Neural cell (in vitro differentiated cells): ENCODE measurements around the gene CDH4. TPM values are rescaled to one million over a fixed set of nuclear protein-coding genes. Genes with fewer than 3 reads are reported as not detected.

Experiments used
- H2AFZ ChIP-seq: fragments of 200-600, 300-800 bp; sonication (generic), shearing (Covaris generic); 2 replicates; pipeline ENCODE4 v1.6.0; 2014; ENCODE audit warnings: low read depth, mild to moderate bottlenecking, antibody characterized with exemption, low read length, moderate library complexity
- H3F3A ChIP-seq: fragments of 200-600 bp; shearing (Covaris generic); 2 replicates; pipeline ENCODE4 v1.6.1; 2016; ENCODE audit warnings: mild to moderate bottlenecking, moderate library complexity, mixed read lengths, antibody characterized with exemption, low read length; ENCODE audit not compliant: insufficient read depth, poor library complexity, severe bottlenecking
- H3K27ac ChIP-seq: fragments of 200-600, 300-800 bp; sonication (generic), shearing (Covaris generic); 2 replicates; pipeline ENCODE4 v1.5.1; 2014; ENCODE audit warnings: mild to moderate bottlenecking, low read length, moderate library complexity
- H3K27me3 ChIP-seq: fragments of 300-800, 200-600 bp; sonication (generic), shearing (Covaris generic); 2 replicates; pipeline ENCODE4 v1.6.0; 2014; ENCODE audit warnings: mild to moderate bottlenecking, low read depth, low read length, moderate library complexity; ENCODE audit not compliant: insufficient read depth
- H3K36me3 ChIP-seq: fragments of 300-800, 200-600 bp; sonication (generic), shearing (Covaris generic); 2 replicates; pipeline ENCODE4 v1.5.1; 2014; ENCODE audit warnings: mild to moderate bottlenecking, antibody characterized with exemption, low read length, moderate library complexity; ENCODE audit not compliant: insufficient read depth
- H3K4me2 ChIP-seq: fragments of 300-800, 200-600 bp; sonication (generic), shearing (Covaris generic); 2 replicates; pipeline ENCODE4 v1.6.0; 2014; ENCODE audit warnings: mild to moderate bottlenecking, low read length
- H3K4me3 ChIP-seq: fragments of 300-800, 200-600 bp; sonication (generic), shearing (Covaris generic); 2 replicates; pipeline ENCODE4 v1.5.1; 2014; ENCODE audit warnings: mild to moderate bottlenecking, low read length, moderate library complexity
- H3K79me2 ChIP-seq: fragments of 200-600 bp; shearing (Covaris generic); replicated peaks from 2 replicates; pipeline ENCODE4 v1.6.0; 2014; ENCODE audit warnings: mild to moderate bottlenecking, low read length, moderate library complexity; ENCODE audit not compliant: insufficient read depth
- H3K9ac ChIP-seq: fragments of 300-800, 200-600 bp; sonication (generic), shearing (Covaris generic); 2 replicates; pipeline ENCODE4 v1.6.1; 2016; ENCODE audit warnings: mild to moderate bottlenecking, low read length, mixed read lengths
- H3K9me2 ChIP-seq: fragments of 200-600 bp; shearing (Covaris generic); 2 replicates; pipeline ENCODE4 v1.6.1; 2016; ENCODE audit warnings: mild to moderate bottlenecking, low read length, mixed read lengths; ENCODE audit not compliant: insufficient read depth
- H3K9me3 ChIP-seq: fragments of 200-600, 300-800 bp; sonication (generic), shearing (Covaris generic); 2 replicates; pipeline ENCODE4 v1.6.1; 2016; ENCODE audit warnings: mild to moderate bottlenecking, mixed run types, low read length, moderate library complexity, mixed read lengths
- H4K20me1 ChIP-seq: fragments of 200-600 bp; shearing (Covaris generic); 2 replicates; pipeline ENCODE4 v1.6.1; 2016; ENCODE audit warnings: mild to moderate bottlenecking, mixed run types; ENCODE audit not compliant: insufficient read depth
- EP300 ChIP-seq: fragments of 450-650 bp; conservative IDR thresholded peaks from 2 replicates; pipeline ENCODE4 v1.6.1; 2014; ENCODE audit warnings: antibody characterized with exemption, mild to moderate bottlenecking, moderate library complexity; ENCODE audit not compliant: poor library complexity, severe bottlenecking
- EZH2 ChIP-seq: fragments of 200-600, 300-800 bp; shearing (Covaris generic), sonication (generic); IDR thresholded peaks from 2 replicates; pipeline ENCODE4 v1.6.1; 2014; ENCODE audit warnings: antibody characterized with exemption, low read length, borderline replicate concordance, mild to moderate bottlenecking; ENCODE audit not compliant: insufficient read depth, poor library complexity, severe bottlenecking
- MXI1 ChIP-seq: fragments of 450-650 bp; conservative IDR thresholded peaks from 2 replicates; pipeline ENCODE4 v1.6.1; 2014; ENCODE audit warnings: antibody characterized with exemption, mild to moderate bottlenecking; ENCODE audit not compliant: poor library complexity, severe bottlenecking
- POLR2AphosphoS5 ChIP-seq: IDR thresholded peaks from 2 replicates; pipeline ENCODE4 v1.6.1; 2012
- RAD21 ChIP-seq: fragments of 450-650 bp; conservative IDR thresholded peaks from 2 replicates; pipeline ENCODE4 v1.6.1; 2014; ENCODE audit warnings: antibody characterized with exemption, mild to moderate bottlenecking, moderate library complexity
- SMC3 ChIP-seq: fragments of 450-650 bp; conservative IDR thresholded peaks from 2 replicates; pipeline ENCODE4 v1.6.1; 2014; ENCODE audit warnings: antibody characterized with exemption, mild to moderate bottlenecking, moderate library complexity; ENCODE audit not compliant: poor library complexity
- TAF1 ChIP-seq: IDR thresholded peaks from 2 replicates; pipeline ENCODE4 v1.6.1; 2012; ENCODE audit warnings: low read depth
- polyA plus RNA-seq: library from polyadenylated mRNA; depleted of rRNA; stranded (reverse); fragments of >200 nt; gene quantifications from 2 replicates; pipeline ENCODE4 v1.2.3, GENCODE V29; 2014
- TF ChIP-seq, protein P1 (sequence below): IDR thresholded peaks from 2 replicates; pipeline ENCODE4 v1.6.1; 2012; ENCODE audit warnings: borderline replicate concordance
- TF ChIP-seq, protein P2 (sequence below): fragments of 450-650 bp; IDR thresholded peaks from 2 replicates; pipeline ENCODE4 v1.5.1; 2014; ENCODE audit warnings: antibody characterized with exemption, mild to moderate bottlenecking, moderate library complexity; ENCODE audit not compliant: poor library complexity, severe bottlenecking

Gene CDH4
- polyA plus RNA-seq, 1 donor from 2014 or later: 24.6 TPM

DNA sequence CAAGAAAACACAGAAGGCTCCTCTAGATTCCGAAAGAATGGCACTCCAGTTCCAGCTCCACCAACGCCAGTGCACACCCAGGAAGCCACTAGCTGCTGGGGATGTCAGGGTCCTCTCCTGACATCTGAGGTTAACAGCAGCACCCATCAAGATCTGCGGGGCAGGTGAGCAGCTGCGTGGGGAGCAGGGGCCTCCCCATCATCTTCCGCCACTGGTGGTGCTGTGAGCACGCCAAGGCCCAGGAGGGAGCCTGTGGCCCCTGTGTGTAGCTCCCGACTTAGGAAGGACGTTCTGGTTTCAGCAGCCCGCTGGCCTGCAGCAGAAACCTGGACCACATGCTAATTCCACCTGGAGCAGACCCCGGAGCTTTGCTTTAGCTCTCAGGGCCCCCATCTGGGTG, 427.4 kb downstream of the CDH4 start:
- TF ChIP-seq SMC3: no peak
- TF ChIP-seq, protein P1, sequence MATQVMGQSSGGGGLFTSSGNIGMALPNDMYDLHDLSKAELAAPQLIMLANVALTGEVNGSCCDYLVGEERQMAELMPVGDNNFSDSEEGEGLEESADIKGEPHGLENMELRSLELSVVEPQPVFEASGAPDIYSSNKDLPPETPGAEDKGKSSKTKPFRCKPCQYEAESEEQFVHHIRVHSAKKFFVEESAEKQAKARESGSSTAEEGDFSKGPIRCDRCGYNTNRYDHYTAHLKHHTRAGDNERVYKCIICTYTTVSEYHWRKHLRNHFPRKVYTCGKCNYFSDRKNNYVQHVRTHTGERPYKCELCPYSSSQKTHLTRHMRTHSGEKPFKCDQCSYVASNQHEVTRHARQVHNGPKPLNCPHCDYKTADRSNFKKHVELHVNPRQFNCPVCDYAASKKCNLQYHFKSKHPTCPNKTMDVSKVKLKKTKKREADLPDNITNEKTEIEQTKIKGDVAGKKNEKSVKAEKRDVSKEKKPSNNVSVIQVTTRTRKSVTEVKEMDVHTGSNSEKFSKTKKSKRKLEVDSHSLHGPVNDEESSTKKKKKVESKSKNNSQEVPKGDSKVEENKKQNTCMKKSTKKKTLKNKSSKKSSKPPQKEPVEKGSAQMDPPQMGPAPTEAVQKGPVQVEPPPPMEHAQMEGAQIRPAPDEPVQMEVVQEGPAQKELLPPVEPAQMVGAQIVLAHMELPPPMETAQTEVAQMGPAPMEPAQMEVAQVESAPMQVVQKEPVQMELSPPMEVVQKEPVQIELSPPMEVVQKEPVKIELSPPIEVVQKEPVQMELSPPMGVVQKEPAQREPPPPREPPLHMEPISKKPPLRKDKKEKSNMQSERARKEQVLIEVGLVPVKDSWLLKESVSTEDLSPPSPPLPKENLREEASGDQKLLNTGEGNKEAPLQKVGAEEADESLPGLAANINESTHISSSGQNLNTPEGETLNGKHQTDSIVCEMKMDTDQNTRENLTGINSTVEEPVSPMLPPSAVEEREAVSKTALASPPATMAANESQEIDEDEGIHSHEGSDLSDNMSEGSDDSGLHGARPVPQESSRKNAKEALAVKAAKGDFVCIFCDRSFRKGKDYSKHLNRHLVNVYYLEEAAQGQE: no peak
- TF ChIP-seq, protein P2, sequence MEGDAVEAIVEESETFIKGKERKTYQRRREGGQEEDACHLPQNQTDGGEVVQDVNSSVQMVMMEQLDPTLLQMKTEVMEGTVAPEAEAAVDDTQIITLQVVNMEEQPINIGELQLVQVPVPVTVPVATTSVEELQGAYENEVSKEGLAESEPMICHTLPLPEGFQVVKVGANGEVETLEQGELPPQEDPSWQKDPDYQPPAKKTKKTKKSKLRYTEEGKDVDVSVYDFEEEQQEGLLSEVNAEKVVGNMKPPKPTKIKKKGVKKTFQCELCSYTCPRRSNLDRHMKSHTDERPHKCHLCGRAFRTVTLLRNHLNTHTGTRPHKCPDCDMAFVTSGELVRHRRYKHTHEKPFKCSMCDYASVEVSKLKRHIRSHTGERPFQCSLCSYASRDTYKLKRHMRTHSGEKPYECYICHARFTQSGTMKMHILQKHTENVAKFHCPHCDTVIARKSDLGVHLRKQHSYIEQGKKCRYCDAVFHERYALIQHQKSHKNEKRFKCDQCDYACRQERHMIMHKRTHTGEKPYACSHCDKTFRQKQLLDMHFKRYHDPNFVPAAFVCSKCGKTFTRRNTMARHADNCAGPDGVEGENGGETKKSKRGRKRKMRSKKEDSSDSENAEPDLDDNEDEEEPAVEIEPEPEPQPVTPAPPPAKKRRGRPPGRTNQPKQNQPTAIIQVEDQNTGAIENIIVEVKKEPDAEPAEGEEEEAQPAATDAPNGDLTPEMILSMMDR: no peak
- no peak for TF ChIP-seq MXI1
- Histone ChIP-seq H2AFZ (no peak overlapping the region), H3K9me3 (no peaks in the 10 kb centered on the region)

DNA sequence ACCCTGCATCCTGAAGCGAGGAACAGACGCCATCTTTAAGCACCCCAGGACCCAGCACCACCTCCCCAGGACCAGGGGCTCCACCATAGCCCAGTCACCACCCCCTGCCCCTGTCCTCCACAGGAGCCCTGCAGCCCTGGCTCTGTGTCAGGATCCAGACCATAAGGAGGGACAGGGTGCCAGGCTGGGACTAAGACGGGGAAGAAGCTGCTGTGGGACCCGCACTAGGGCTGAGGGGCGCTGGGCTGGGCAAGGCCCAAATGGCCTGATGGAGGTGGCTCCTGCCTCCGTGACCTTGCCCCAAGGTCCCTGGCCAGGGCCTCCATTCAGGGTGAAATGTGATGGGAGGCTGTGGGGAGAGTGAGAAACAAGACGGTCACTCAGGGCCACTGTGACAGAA, 428.0 kb downstream of the CDH4 start:
- H3K9me2 ChIP-seq: no peaks in the 10 kb centered on the region
- no peak overlapping the region for H3K9ac ChIP-seq
- H3K9me3 ChIP-seq: no peaks in the 10 kb centered on the region
- H3K27me3 ChIP-seq: no peaks in the 10 kb centered on the region
- H2AFZ ChIP-seq: no peak overlapping the region
- no peak overlapping the region for H3K27ac ChIP-seq
- no peak overlapping the region for H3K4me2 ChIP-seq
- H3F3A ChIP-seq: no peaks in the 10 kb centered on the region
- no peaks in the 10 kb centered on the region for H4K20me1 ChIP-seq
- TF ChIP-seq TAF1: no peak
- no peak for TF ChIP-seq POLR2AphosphoS5
- TF ChIP-seq, protein P1: no peak
- no peak for TF ChIP-seq RAD21
- no peak for TF ChIP-seq MXI1
- TF ChIP-seq EP300: no peak
- no peak for TF ChIP-seq SMC3
- no peak for TF ChIP-seq EZH2
- TF ChIP-seq, protein P2: no peak
- no peaks in the 10 kb centered on the region for H3K36me3 ChIP-seq
- H3K79me2 ChIP-seq: no peaks in the 10 kb centered on the region
- H3K4me3 ChIP-seq: no peak overlapping the region

More for the DNA sequence above, 427.4 kb downstream of the CDH4 start:
- no peak overlapping the region for H3K9ac ChIP-seq
- H3F3A ChIP-seq: no peaks in the 10 kb centered on the region
- H3K27ac ChIP-seq: no peak overlapping the region
- no peaks in the 10 kb centered on the region for H3K9me2 ChIP-seq
- no peak overlapping the region for H3K4me2 ChIP-seq
- H3K79me2 ChIP-seq: no peaks in the 10 kb centered on the region
- no peaks in the 10 kb centered on the region for H4K20me1 ChIP-seq
- no peaks in the 10 kb centered on the region for H3K27me3 ChIP-seq
- H3K4me3 ChIP-seq: no peak overlapping the region
- H3K36me3 ChIP-seq: no peaks in the 10 kb centered on the region
